ENCODE measurements around the gene EXOC3. TPM values are rescaled to one million over a fixed set of nuclear protein-coding genes. Genes with fewer than 3 reads are reported as not detected.

EXOC3 gene
- 56.9 TPM for total RNA-seq

GRCh38 chr5:442335-443238 lies at the start of gene EXOC3:
Gene EXOC3, plus strand, starts transcription at chr5:443176. Its CDS starts 3,030 bp downstream, at chr5:446206.

Other genes starting within 250 kb of the EXOC3 start
- 8.2 TPM for gene CCDC127, start 225.0 kb upstream of the EXOC3 start, total RNA-seq
- gene SDHA, start 224.9 kb upstream of the EXOC3 start, total RNA-seq, result 115 TPM
- 74.2 TPM for gene PDCD6, start 171.5 kb upstream of the EXOC3 start, total RNA-seq
- gene AHRR, start 121.5 kb upstream of the EXOC3 start, total RNA-seq, result 11.5 TPM
- 3.1 TPM for gene SLC9A3, start 81.3 kb downstream of the EXOC3 start, total RNA-seq
- gene CEP72, start 169.2 kb downstream of the EXOC3 start, total RNA-seq, result 9.2 TPM